Measurements from ENCODE around the gene PACSIN2. TPM values are rescaled to one million over a fixed set of nuclear protein-coding genes. Genes with fewer than 3 reads are reported as not detected.

Gene PACSIN2
- total and polyA plus RNA-seq, 10 of the 15 experiments (the other 5 are each of a cell fraction or from before 2014, with no cell fraction given), result 0.93 to 78.7 (median 46.8) TPM

DNA sequence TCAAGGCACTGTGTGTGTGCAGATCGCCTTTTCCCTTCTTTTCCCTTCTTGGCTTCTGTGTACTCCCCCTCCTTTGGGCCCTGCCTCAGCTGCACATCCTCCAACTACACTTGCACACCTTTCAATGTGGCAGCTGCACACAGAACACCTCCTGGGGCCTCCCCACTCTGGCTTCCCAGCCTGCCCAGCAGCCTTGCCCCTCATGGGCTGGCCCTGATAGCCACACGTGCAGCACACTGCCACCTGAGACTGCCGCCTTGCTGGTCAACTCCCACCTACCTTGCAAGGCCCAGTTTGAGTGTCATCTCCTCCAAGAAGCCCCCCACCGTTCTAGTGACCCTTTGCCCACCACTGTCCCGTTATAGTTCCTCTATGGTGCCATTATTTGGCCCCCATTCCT is 80.6 kb downstream of the PACSIN2 start (continued):
- no peak for TF ChIP-seq SIN3A (IDR thresholded peaks at IDR 0.05; ENCODE audit: low read depth, low read length)
- TF ChIP-seq EGR1 (IDR thresholded peaks at IDR 0.05; ENCODE audit: borderline replicate concordance in 1 of 2, low read depth in 2 of 2, low read length in 2 of 2), result no peak
- TF ChIP-seq RFX5 (IDR thresholded peaks at IDR 0.05; ENCODE audit: low read depth, low read length), result no peak
- no peak for TF ChIP-seq SREBF1 (IDR thresholded peaks at IDR 0.05; ENCODE audit: low read length)
- no peak for TF ChIP-seq SMC3 (IDR thresholded peaks at IDR 0.05; ENCODE audit: borderline replicate concordance, low read length)
- TF ChIP-seq ZNF24 (IDR thresholded peaks at IDR 0.05), result no peak
- TF ChIP-seq CREM (IDR thresholded peaks at IDR 0.05; ENCODE audit: low read depth), result no peak
- no peak for TF ChIP-seq MAX (IDR thresholded peaks at IDR 0.05; ENCODE audit: low read depth, low read length)
- TF ChIP-seq FOXK2 (IDR thresholded peaks at IDR 0.05), result no peak
- TF ChIP-seq YY1 (IDR thresholded peaks at IDR 0.05; ENCODE audit: low read depth, low read length), result no peak
- no peak for TF ChIP-seq MYB (IDR thresholded peaks at IDR 0.05; ENCODE audit: borderline replicate concordance, low read depth, low read length)
- TF ChIP-seq CREB1 (IDR thresholded peaks at IDR 0.05; ENCODE audit: low read depth), result no peak
- TF ChIP-seq, protein P1, sequence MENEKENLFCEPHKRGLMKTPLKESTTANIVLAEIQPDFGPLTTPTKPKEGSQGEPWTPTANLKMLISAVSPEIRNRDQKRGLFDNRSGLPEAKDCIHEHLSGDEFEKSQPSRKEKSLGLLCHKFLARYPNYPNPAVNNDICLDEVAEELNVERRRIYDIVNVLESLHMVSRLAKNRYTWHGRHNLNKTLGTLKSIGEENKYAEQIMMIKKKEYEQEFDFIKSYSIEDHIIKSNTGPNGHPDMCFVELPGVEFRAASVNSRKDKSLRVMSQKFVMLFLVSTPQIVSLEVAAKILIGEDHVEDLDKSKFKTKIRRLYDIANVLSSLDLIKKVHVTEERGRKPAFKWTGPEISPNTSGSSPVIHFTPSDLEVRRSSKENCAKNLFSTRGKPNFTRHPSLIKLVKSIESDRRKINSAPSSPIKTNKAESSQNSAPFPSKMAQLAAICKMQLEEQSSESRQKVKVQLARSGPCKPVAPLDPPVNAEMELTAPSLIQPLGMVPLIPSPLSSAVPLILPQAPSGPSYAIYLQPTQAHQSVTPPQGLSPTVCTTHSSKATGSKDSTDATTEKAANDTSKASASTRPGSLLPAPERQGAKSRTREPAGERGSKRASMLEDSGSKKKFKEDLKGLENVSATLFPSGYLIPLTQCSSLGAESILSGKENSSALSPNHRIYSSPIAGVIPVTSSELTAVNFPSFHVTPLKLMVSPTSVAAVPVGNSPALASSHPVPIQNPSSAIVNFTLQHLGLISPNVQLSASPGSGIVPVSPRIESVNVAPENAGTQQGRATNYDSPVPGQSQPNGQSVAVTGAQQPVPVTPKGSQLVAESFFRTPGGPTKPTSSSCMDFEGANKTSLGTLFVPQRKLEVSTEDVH (IDR thresholded peaks at IDR 0.05; ENCODE audit: low read depth, partially characterized antibody), result no peak
- TF ChIP-seq MYC (IDR thresholded peaks at IDR 0.05; ENCODE audit: insufficient read depth, insufficient read length, insufficient replicate concordance, low read length, severe bottlenecking), result no peak
- TF ChIP-seq MEF2A (IDR thresholded peaks at IDR 0.05; ENCODE audit: insufficient read depth, low read depth, low read length), result no peak
- peak; percentile 57; the same call in 1 of the 2 replicates for TF ChIP-seq POLR2AphosphoS5 (IDR thresholded peaks at IDR 0.05; ENCODE audit: low read length)
- no peak for TF ChIP-seq SMAD5 (IDR thresholded peaks at IDR 0.05; ENCODE audit: low read depth)
- no peak for TF ChIP-seq CUX1 (IDR thresholded peaks at IDR 0.05; ENCODE audit: insufficient replicate concordance, low read depth, low read length)
- no peak for TF ChIP-seq ETV6 (conservative IDR thresholded peaks at IDR 0.05 in 1 of 2, IDR thresholded peaks at IDR 0.05 in 1 of 2; ENCODE audit: borderline replicate concordance in 1 of 2, low read depth in 1 of 2)
- no peak; the same call in 1 of the 2 replicates for TF ChIP-seq MXI1 (IDR thresholded peaks at IDR 0.05; ENCODE audit: low read depth, low read length)
- TF ChIP-seq STAT1 (conservative IDR thresholded peaks at IDR 0.05), result no peak
- no peak for TF ChIP-seq SIX5 (IDR thresholded peaks at IDR 0.05; ENCODE audit: low read depth, low read length, severe bottlenecking)
- TF ChIP-seq RELA (IDR thresholded peaks at IDR 0.05; ENCODE audit: borderline replicate concordance, partially characterized antibody), result no peak

Measured in GM12878 (cell line).